Upper lobe of left lung (tissue), 6 donors: ENCODE results near the gene CD300LG. TPM values are rescaled to one million over a fixed set of nuclear protein-coding genes. Genes with fewer than 3 reads are reported as not detected.

ENCODE experiments used
- ATAC-seq, 2 donors: fragments of 200-7000 bp; cut with Tn5 transposase; one replicate each; pipeline ENCODE4 v1.9.1; 2022; ENCODE audit warnings: mild to moderate bottlenecking in 2 of 2, moderate library complexity in 2 of 2; ENCODE audit not compliant: low FRiP score in 2 of 2
- DNase-seq, 2 donors: peaks; one replicate each; pipeline ENCODE4 v3.0.0-alpha.2; 2019 to 2020
- H3K27ac ChIP-seq, 4 donors: fragments of 200-600 bp; sonication (generic); one replicate each; pipeline ENCODE4 v1.5.1; 2016 to 2019
- H3K27me3 ChIP-seq, 4 donors: fragments of 200-600 bp; sonication (generic); one replicate each; pipeline ENCODE4 v1.5.1; 2017 to 2019
- H3K36me3 ChIP-seq, 4 donors: fragments of 200-600 bp; sonication (generic); one replicate each; pipeline ENCODE4 v1.5.1; 2016 to 2019
- H3K4me1 ChIP-seq, 4 donors: fragments of 200-600 bp; sonication (generic); one replicate each; pipeline ENCODE4 v1.5.1; 2018 to 2019
- H3K4me3 ChIP-seq, 4 donors: fragments of 200-600 bp; sonication (generic); one replicate each; pipeline ENCODE4 v1.5.1; 2017 to 2019; ENCODE audit warnings: mild to moderate bottlenecking in 2 of 4, moderate library complexity in 1 of 4
- H3K9me3 ChIP-seq, 4 donors: fragments of 200-600 bp; sonication (generic); one replicate each; pipeline ENCODE4 v1.5.1; 2018 to 2019
- EP300 ChIP-seq, 4 donors: sonication (generic); formaldehyde crosslinking; IDR thresholded peaks; one replicate each; pipeline ENCODE4 v1.5.1; 2017; ENCODE audit warnings: antibody characterized with exemption in 4 of 4, control low read depth in 2 of 4
- POLR2A ChIP-seq, 4 donors: fragments of 450-650 bp; IDR thresholded peaks; one replicate each; pipeline ENCODE4 v1.5.1; 2016 to 2017; ENCODE audit warnings: antibody characterized with exemption in 4 of 4, mild to moderate bottlenecking in 2 of 4
- POLR2AphosphoS5 ChIP-seq, 2 donors: sonication (generic); formaldehyde crosslinking; IDR thresholded peaks; one replicate each; pipeline ENCODE4 v1.5.1; 2017; ENCODE audit warnings: antibody characterized with exemption in 2 of 2
- WGBS, 2 donors: methylation state at CpG; one replicate each; pipeline ENCODE4 v1.1.5; 2017 to 2018; 5-methylcytosine and 5-hydroxymethylcytosine counted together
- total RNA-seq, 6 donors: library from RNA; depleted of rRNA in 4 of 6; stranded (reverse); fragments of >200 nt in 4 of 6; gene quantifications; one replicate each; pipeline versions ENCODE4 v1.1.0 to v1.2.1, GENCODE V29; 2016 to 2021
- TF ChIP-seq, protein P1 (sequence below), 6 experiments: fragments of 450-650 bp in 4 of 6; fragments of 200-600 bp in 2 of 6; sonication (generic) in 2 of 6; IDR thresholded peaks; one replicate each; pipeline ENCODE4 v1.5.1; 2016 to 2019; ENCODE audit warnings: antibody characterized with exemption in 6 of 6
- donor health status: DM: no; HTN: no; CAD: no; lungs with moderate emphysema.
- donor health status: DM: no; HTN: yes; CAD: no; lungs with severe emphysema.

CD300LG gene
- total RNA-seq, 6 donors from 2014 or later = 0.71 to 65.9 (median 7.8) TPM

- Histone ChIP-seq H3K9me3 (no peaks in the 10 kb centered on the region), H3K4me1 (peaks cover 0 to 8% (median 5%) of the 10 kb centered on the region in 4 donors), H3K4me3 (no peak overlapping the region), H3K27me3 (no peaks in the 10 kb centered on the region), H3K27ac (no peak overlapping the region), H3K36me3 (no peaks in the 10 kb centered on the region)
- DNase-seq (peak; percentile 65 to 95), ATAC-seq (peak; percentile 86 to 92)
- TF ChIP-seq EP300 (IDR thresholded peaks at IDR 0.05) (no peak), POLR2A (IDR thresholded peaks at IDR 0.05) (no peak), POLR2AphosphoS5 (IDR thresholded peaks at IDR 0.05) (no peak)
- TF ChIP-seq, protein P1, sequence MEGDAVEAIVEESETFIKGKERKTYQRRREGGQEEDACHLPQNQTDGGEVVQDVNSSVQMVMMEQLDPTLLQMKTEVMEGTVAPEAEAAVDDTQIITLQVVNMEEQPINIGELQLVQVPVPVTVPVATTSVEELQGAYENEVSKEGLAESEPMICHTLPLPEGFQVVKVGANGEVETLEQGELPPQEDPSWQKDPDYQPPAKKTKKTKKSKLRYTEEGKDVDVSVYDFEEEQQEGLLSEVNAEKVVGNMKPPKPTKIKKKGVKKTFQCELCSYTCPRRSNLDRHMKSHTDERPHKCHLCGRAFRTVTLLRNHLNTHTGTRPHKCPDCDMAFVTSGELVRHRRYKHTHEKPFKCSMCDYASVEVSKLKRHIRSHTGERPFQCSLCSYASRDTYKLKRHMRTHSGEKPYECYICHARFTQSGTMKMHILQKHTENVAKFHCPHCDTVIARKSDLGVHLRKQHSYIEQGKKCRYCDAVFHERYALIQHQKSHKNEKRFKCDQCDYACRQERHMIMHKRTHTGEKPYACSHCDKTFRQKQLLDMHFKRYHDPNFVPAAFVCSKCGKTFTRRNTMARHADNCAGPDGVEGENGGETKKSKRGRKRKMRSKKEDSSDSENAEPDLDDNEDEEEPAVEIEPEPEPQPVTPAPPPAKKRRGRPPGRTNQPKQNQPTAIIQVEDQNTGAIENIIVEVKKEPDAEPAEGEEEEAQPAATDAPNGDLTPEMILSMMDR (IDR thresholded peaks at IDR 0.05) = peak; percentile 89 to 95 (median 92)
- WGBS, 2 donors = 22 to 52% methylated on average over 6 to 13 of the region's 13 CpGs
Measured at GRCh38 chr17:43878260-43879175, 31.5 kb downstream of the CD300LG start.

GRCh38 chr17:43879723-43880419 lies 32.9 kb downstream of the CD300LG start:
- peaks cover 0 to 8% (median 5%) of the 10 kb centered on the region in 4 donors for H3K4me1 ChIP-seq
- TF ChIP-seq POLR2A (IDR thresholded peaks at IDR 0.05) (no peak), POLR2AphosphoS5 (IDR thresholded peaks at IDR 0.05) (no peak), EP300 (IDR thresholded peaks at IDR 0.05) (no peak)
- TF ChIP-seq, protein P1 (IDR thresholded peaks at IDR 0.05) = no peak
- DNase-seq (no peak), ATAC-seq (no peak)
- no peaks in the 10 kb centered on the region for H3K36me3 ChIP-seq
- H3K4me3 ChIP-seq = no peak overlapping the region
- no peaks in the 10 kb centered on the region for H3K9me3 ChIP-seq
- H3K27me3 ChIP-seq = no peaks in the 10 kb centered on the region
- H3K27ac ChIP-seq = no peak overlapping the region
- 83 to 85% methylated on average over 14 to 17 of the region's 20 CpGs for WGBS, 2 donors

- no peak overlapping the region for H3K4me3 ChIP-seq
- H3K4me1 ChIP-seq = peaks cover 0 to 8% (median 5%) of the 10 kb centered on the region in 4 donors
- no peaks in the 10 kb centered on the region for H3K36me3 ChIP-seq
- H3K9me3 ChIP-seq = no peaks in the 10 kb centered on the region
- TF ChIP-seq EP300 (IDR thresholded peaks at IDR 0.05) = no peak
- TF ChIP-seq POLR2AphosphoS5 (IDR thresholded peaks at IDR 0.05) = no peak
- TF ChIP-seq, protein P1 (IDR thresholded peaks at IDR 0.05) = peak; percentile 42 to 67 (median 62)
- no peak for TF ChIP-seq POLR2A (IDR thresholded peaks at IDR 0.05)
- ATAC-seq (peak in 1 of 2 donors; percentile 14), DNase-seq (peak in 1 of 2 donors; percentile 33)
- no peaks in the 10 kb centered on the region for H3K27me3 ChIP-seq
- no peak overlapping the region for H3K27ac ChIP-seq
- WGBS, 2 donors = 61 to 84% methylated on average over 9 to 12 of the region's 20 CpGs
Measured at GRCh38 chr17:43880420-43880991, 33.5 kb downstream of the CD300LG start.

- TF ChIP-seq, protein P1 (IDR thresholded peaks at IDR 0.05) = no peak
- no peak for TF ChIP-seq POLR2A (IDR thresholded peaks at IDR 0.05)
- no peak for TF ChIP-seq POLR2AphosphoS5 (IDR thresholded peaks at IDR 0.05)
- no peak for TF ChIP-seq EP300 (IDR thresholded peaks at IDR 0.05)
- DNase-seq (no peak), ATAC-seq (no peak)
- WGBS, 2 donors = 93 to 96% methylated on average over 11 to 12 of the region's 12 CpGs
- Histone ChIP-seq H3K9me3 (no peaks in the 10 kb centered on the region), H3K4me1 (peaks cover 0 to 8% (median 5%) of the 10 kb centered on the region in 4 donors), H3K36me3 (no peaks in the 10 kb centered on the region), H3K27me3 (no peaks in the 10 kb centered on the region), H3K27ac (no peak overlapping the region), H3K4me3 (no peak overlapping the region)
Measured at GRCh38 chr17:43881181-43881580, 34.2 kb downstream of the CD300LG start.
